Liver (tissue), 3 donors: ENCODE measurements around the gene VASN.
"Not testable (repeated sequence)": the region's sequence is repeated elsewhere in the genome, so short reads cannot be mapped to it uniquely, and the experiment has no call there.

Experiments used
- SP1 ChIP-seq: IDR thresholded peaks from 2 replicates; pipeline ENCODE4 v1.6.1; 2018; ENCODE audit warnings: antibody characterized with exemption, mild to moderate bottlenecking
- TAF1 ChIP-seq: conservative IDR thresholded peaks from 2 replicates; pipeline ENCODE4 v1.6.1; 2016; ENCODE audit warnings: antibody characterized with exemption, mild to moderate bottlenecking
- TF ChIP-seq, protein P1 (sequence below): fragments of 150-350 bp; IDR thresholded peaks from 2 replicates; pipeline ENCODE4 v1.5.1; 2017; ENCODE audit warnings: improper control_type of control experiment, low read depth, low read length; ENCODE audit not compliant: missing input control
- TF ChIP-seq, protein P2 (sequence below): IDR thresholded peaks from 2 replicates; pipeline ENCODE4 v1.6.1; 2016; ENCODE audit warnings: antibody characterized with exemption
- donor health status: healthy.
- donor health status: healthy.

DNA sequence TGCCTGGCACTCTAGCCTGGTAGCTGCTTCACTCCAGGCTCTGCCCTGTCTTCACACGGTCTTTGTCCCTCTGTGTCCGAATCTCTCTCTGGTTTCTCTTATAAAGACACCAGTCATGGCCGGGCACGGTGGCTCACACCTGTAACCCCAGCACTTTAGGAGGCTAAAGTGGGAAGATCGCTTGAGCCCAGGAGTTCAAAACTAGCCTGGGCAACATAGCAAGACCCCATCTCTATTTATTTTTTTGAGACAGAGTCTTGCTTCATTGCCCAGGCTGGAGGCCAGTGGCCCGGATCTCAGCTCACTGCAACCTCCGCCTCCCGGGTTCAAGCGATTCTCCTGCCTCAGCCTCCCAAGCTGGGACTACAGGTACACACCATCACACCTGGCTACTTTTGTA lies 37.9 kb upstream of the VASN start:
- not testable (repeated sequence) for TF ChIP-seq SP1, TAF1
- TF ChIP-seq, protein P1, sequence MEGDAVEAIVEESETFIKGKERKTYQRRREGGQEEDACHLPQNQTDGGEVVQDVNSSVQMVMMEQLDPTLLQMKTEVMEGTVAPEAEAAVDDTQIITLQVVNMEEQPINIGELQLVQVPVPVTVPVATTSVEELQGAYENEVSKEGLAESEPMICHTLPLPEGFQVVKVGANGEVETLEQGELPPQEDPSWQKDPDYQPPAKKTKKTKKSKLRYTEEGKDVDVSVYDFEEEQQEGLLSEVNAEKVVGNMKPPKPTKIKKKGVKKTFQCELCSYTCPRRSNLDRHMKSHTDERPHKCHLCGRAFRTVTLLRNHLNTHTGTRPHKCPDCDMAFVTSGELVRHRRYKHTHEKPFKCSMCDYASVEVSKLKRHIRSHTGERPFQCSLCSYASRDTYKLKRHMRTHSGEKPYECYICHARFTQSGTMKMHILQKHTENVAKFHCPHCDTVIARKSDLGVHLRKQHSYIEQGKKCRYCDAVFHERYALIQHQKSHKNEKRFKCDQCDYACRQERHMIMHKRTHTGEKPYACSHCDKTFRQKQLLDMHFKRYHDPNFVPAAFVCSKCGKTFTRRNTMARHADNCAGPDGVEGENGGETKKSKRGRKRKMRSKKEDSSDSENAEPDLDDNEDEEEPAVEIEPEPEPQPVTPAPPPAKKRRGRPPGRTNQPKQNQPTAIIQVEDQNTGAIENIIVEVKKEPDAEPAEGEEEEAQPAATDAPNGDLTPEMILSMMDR, result not testable (repeated sequence)
- TF ChIP-seq, protein P2, sequence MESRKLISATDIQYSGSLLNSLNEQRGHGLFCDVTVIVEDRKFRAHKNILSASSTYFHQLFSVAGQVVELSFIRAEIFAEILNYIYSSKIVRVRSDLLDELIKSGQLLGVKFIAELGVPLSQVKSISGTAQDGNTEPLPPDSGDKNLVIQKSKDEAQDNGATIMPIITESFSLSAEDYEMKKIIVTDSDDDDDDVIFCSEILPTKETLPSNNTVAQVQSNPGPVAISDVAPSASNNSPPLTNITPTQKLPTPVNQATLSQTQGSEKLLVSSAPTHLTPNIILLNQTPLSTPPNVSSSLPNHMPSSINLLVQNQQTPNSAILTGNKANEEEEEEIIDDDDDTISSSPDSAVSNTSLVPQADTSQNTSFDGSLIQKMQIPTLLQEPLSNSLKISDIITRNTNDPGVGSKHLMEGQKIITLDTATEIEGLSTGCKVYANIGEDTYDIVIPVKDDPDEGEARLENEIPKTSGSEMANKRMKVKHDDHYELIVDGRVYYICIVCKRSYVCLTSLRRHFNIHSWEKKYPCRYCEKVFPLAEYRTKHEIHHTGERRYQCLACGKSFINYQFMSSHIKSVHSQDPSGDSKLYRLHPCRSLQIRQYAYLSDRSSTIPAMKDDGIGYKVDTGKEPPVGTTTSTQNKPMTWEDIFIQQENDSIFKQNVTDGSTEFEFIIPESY, result not testable (repeated sequence)
